ENCODE measurements around the gene PDE6G.

DNA sequence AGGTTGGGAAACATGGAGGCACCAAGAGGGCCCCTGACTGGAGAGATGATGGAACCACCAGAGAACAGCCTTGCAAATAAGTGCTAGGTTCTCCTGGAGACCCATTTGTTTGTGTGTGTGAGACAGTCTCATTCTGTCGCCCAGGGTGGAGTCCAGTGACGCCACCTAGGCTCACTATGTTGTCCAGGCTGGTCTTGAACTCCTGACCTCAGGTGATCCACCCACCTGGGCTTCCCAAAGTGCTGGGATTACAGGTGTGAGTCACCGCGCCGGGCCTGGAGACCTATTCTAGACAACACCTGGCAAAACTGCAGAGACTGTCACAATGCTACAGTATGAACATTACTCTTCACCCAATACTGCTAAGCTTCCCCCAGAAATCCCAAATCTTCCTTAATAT is 20.9 kb downstream of the PDE6G start:
- TF ChIP-seq, protein P1, sequence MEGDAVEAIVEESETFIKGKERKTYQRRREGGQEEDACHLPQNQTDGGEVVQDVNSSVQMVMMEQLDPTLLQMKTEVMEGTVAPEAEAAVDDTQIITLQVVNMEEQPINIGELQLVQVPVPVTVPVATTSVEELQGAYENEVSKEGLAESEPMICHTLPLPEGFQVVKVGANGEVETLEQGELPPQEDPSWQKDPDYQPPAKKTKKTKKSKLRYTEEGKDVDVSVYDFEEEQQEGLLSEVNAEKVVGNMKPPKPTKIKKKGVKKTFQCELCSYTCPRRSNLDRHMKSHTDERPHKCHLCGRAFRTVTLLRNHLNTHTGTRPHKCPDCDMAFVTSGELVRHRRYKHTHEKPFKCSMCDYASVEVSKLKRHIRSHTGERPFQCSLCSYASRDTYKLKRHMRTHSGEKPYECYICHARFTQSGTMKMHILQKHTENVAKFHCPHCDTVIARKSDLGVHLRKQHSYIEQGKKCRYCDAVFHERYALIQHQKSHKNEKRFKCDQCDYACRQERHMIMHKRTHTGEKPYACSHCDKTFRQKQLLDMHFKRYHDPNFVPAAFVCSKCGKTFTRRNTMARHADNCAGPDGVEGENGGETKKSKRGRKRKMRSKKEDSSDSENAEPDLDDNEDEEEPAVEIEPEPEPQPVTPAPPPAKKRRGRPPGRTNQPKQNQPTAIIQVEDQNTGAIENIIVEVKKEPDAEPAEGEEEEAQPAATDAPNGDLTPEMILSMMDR (IDR thresholded peaks at IDR 0.05), result no peak
- TF ChIP-seq POLR2A (IDR thresholded peaks at IDR 0.05), result no peak

Measured in lower leg skin (tissue), 3 donors.